CD4-positive, alpha-beta memory T cell (primary cell): ENCODE data around the gene SPATA21. TPM values are rescaled to one million over a fixed set of nuclear protein-coding genes. Genes with fewer than 3 reads are reported as not detected.

Experiments used
- CTCF ChIA-PET: fragments of 350-600 bp; sonication (Branson Sonifier 250); formaldehyde crosslinking; loops from one replicate; lab custom pipeline; 2021; ENCODE audit warnings: inconsistent platforms; ENCODE audit not compliant: partially characterized antibody; lab: Charles Lee
- POLR2A ChIA-PET: fragments of 350-600 bp; sonication (Branson Sonifier 250); formaldehyde crosslinking; loops from one replicate; lab custom pipeline; 2021; ENCODE audit not compliant: partially characterized antibody; lab: Charles Lee
- DNase-seq, 5 donors: peaks; one replicate each; pipeline versions ENCODE4 v3.0.0 to v3.0.0-alpha.2; 2020 to 2022; ENCODE audit warnings: mixed read lengths in 1 of 5
- H3K27ac ChIP-seq: one replicate; pipeline ENCODE4 v1.7.0; 2013; ENCODE audit warnings: low read depth, low read length
- H3K27me3 ChIP-seq: 2 replicates; pipeline ENCODE4 v1.7.0; 2013; ENCODE audit warnings: mild to moderate bottlenecking, low read length, moderate library complexity; ENCODE audit not compliant: insufficient read depth
- H3K36me3 ChIP-seq: 2 replicates; pipeline ENCODE4 v1.7.0; 2013; ENCODE audit warnings: mild to moderate bottlenecking, low read length, moderate library complexity; ENCODE audit not compliant: insufficient read depth
- H3K4me1 ChIP-seq: 2 replicates; pipeline ENCODE4 v1.7.0; 2013; ENCODE audit warnings: mild to moderate bottlenecking, low read length, moderate library complexity; ENCODE audit not compliant: insufficient read depth
- H3K4me3 ChIP-seq, 2 donors: one replicate each; pipeline ENCODE4 v1.7.0; 2013; ENCODE audit warnings: low read length in 2 of 2, mild to moderate bottlenecking in 1 of 2
- H3K9me3 ChIP-seq, 2 donors: one replicate each; pipeline ENCODE4 v1.7.0; 2013; ENCODE audit warnings: low read length in 2 of 2, control low read depth in 1 of 2; ENCODE audit not compliant: control insufficient read depth in 1 of 2
- H3K27ac Mint-ChIP-seq, 7 donors: one replicate each; pipeline ENCODE4 v1.8.0; 2020 to 2021; ENCODE audit warnings: mixed read lengths in 7 of 7, mild to moderate bottlenecking in 6 of 7, inconsistent platforms in 3 of 7, moderate library complexity in 3 of 7
- H3K27me3 Mint-ChIP-seq, 2 donors: one replicate each; pipeline ENCODE4 v1.8.0; 2020 to 2021; ENCODE audit warnings: mixed read lengths in 2 of 2
- H3K36me3 Mint-ChIP-seq, 2 donors: one replicate each; pipeline ENCODE4 v1.8.0; 2020 to 2021; ENCODE audit warnings: mixed read lengths in 2 of 2, inconsistent platforms in 1 of 2, mild to moderate bottlenecking in 1 of 2
- H3K4me1 Mint-ChIP-seq, 4 donors: one replicate each; pipeline ENCODE4 v1.8.0; 2020 to 2021; ENCODE audit warnings: mixed read lengths in 4 of 4, mild to moderate bottlenecking in 1 of 4
- H3K4me3 Mint-ChIP-seq, 8 donors: one replicate each; pipeline ENCODE4 v1.8.0; 2020 to 2021; ENCODE audit warnings: mixed read lengths in 8 of 8, mild to moderate bottlenecking in 7 of 8, moderate library complexity in 6 of 8, inconsistent platforms in 3 of 8
- H3K9me3 Mint-ChIP-seq, 8 donors: one replicate each; pipeline ENCODE4 v1.8.0; 2020 to 2021; ENCODE audit warnings: mixed read lengths in 8 of 8, mild to moderate bottlenecking in 5 of 8, inconsistent platforms in 3 of 8, moderate library complexity in 1 of 8
- intact Hi-C: fragments of 100-400 bp; cut with micrococcal nuclease; formaldehyde crosslinking; loops from one replicate; pipeline ENCODE4 v1.15.1; 2023
- polyA plus RNA-seq, 2 donors: library from polyadenylated mRNA; unstranded; fragments of 300-500 nt; fragmentation: Illumina TruSeq; gene quantifications; one replicate each; pipeline ENCODE4 v1.2.3, GENCODE V29; 2021
- total RNA-seq, 2 experiments: library from RNA; stranded (reverse); gene quantifications; one replicate each; pipeline ENCODE4 v1.2.3, GENCODE V29; 2021

Gene SPATA21
- total and polyA plus RNA-seq, 4 experiments from 2014 or later = not detected

DNA sequence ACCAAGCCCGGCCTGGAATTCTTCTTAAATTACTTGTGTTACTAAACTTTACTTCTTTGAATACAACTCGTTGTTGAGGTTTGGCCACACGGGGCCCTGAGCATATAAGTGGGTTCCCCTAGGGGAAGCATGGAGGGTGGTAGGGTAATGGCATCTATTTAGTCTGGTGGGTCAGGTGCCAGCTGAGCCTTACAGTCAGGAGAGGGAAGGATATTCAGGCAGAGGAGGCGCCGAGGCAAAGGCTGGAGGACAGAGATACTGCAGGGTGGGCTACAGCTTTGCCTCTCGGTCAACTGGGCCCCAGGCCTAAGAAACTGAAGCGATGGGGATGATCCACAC, 2.9 kb upstream of the SPATA21 start:
- Histone ChIP-seq H3K27me3 (no peaks in the 10 kb centered on the region), H3K9me3 (no peaks in the 10 kb centered on the region), H3K27ac (peak overlapping the region; percentile 100), H3K4me3 (peak overlapping the region in 1 of 2 donors; percentile 86), H3K36me3 (peaks cover 27% of the 10 kb centered on the region), H3K4me1 (peaks cover 40% of the 10 kb centered on the region)
- CTCF ChIA-PET = interaction anchor here (0.6 to 3.0 kb wide), 10 partner anchors 12 to 1393 kb away, joined by 3 to 19 read pairs (median 4); partner anchors contain the start of gene SZRD1
- Mint-ChIP-seq H3K4me3 (peak overlapping the region; percentile 91 to 99 (median 96)), H3K27ac (peak overlapping the region; percentile 94 to 99 (median 96)), H3K4me1 (peaks cover 20 to 48% (median 34%) of the 10 kb centered on the region in 4 donors), H3K36me3 (peaks cover 17 to 32% of the 10 kb centered on the region in 2 donors), H3K27me3 (no peaks in the 10 kb centered on the region), H3K9me3 (peaks cover 0 to 4% (median 0%) of the 10 kb centered on the region in 8 donors)
- intact Hi-C loops = loop anchor here (1.0 to 5.0 kb wide), 3 partner anchors 59 to 88 kb away; partner anchors contain the start of genes FBXO42 and SZRD1
- DNase-seq = peak in 1 of 5 donors; percentile 4
- POLR2A ChIA-PET = interaction anchor here (1.0 to 3.3 kb wide), 14 partner anchors 9 to 464 kb away, joined by 3 to 33 read pairs (median 10); partner anchors contain the start of genes FBXO42, RNU1-1 and SZRD1

DNA sequence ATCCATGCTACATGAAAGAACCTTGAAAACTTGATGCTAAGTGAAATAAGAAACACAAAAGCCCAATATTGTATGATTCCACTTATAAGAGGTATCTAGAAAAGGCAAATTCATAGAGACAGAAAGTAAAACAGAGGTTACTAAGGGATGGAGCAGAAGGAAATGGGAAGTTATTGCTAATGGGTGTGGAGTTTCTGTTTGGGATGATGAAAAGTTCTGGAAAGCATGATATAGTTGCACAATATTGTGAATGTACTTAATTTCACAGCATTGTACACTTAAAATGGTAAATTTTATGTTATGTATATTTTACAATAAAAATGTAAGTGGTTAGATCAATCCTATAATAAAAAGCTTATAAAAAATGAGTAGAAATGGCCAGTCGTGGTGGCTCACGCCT, 1.7 kb upstream of the SPATA21 start:
- Mint-ChIP-seq H3K27me3 (no peaks in the 10 kb centered on the region), H3K36me3 (peaks cover 10 to 23% of the 10 kb centered on the region in 2 donors), H3K9me3 (peaks cover 0 to 4% (median 0%) of the 10 kb centered on the region in 8 donors), H3K4me3 (peak overlapping the region in 6 of 8 donors; percentile 2 to 50 (median 20)), H3K27ac (peak overlapping the region in 3 of 7 donors; percentile 70 to 94 (median 89)), H3K4me1 (peaks cover 17 to 39% (median 27%) of the 10 kb centered on the region in 4 donors)
- no peak overlapping the region for H3K4me3 ChIP-seq
- intact Hi-C loops = no loop called here
- H3K9me3 ChIP-seq = no peaks in the 10 kb centered on the region
- H3K27ac ChIP-seq = no peak overlapping the region
- POLR2A ChIA-PET = interaction anchor here (3.1 kb wide), 1 partner anchor 466 kb away, joined by 12 read pairs; no protein-coding TSS in a partner anchor
- DNase-seq = no peak
- peaks cover 18% of the 10 kb centered on the region for H3K36me3 ChIP-seq
- no peaks in the 10 kb centered on the region for H3K27me3 ChIP-seq
- H3K4me1 ChIP-seq = peaks cover 30% of the 10 kb centered on the region
- CTCF ChIA-PET = interaction anchor here (2.4 to 3.0 kb wide), 2 partner anchors 15 to 17 kb away, joined by 7 to 19 read pairs; no protein-coding TSS in a partner anchor

DNA sequence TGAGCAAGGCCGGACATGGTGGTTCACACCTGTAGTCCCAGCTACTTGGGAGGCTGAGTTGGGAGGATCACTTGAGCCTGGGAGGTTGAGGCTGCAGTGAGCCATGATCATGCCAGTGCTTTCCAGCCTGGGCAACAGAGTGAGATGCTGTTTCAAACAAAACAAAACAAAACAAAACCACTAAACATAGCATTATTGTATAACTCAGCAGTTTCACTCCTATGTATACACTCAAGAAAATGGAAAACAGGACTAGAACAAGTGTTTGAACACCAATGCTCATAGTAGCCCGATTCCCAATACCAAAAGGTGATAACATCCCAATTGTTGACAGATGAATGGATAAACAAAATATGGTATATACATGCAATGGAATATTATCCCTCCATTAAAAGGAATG, 1.3 kb upstream of the SPATA21 start:
- peak overlapping the region in 1 of 7 donors; percentile 94 for H3K27ac Mint-ChIP-seq
- peaks cover 14% of the 10 kb centered on the region for H3K36me3 ChIP-seq
- no peaks in the 10 kb centered on the region for H3K27me3 Mint-ChIP-seq
- DNase-seq = no peak
- ChIA-PET CTCF (interaction anchor here (2.4 to 3.0 kb wide), 2 partner anchors 15 to 17 kb away, joined by 7 to 19 read pairs; no protein-coding TSS in a partner anchor), POLR2A (no interaction called here)
- H3K4me3 Mint-ChIP-seq = peak overlapping the region in 1 of 8 donors; percentile 50
- H3K9me3 ChIP-seq = no peaks in the 10 kb centered on the region
- peaks cover 17 to 35% (median 25%) of the 10 kb centered on the region in 4 donors for H3K4me1 Mint-ChIP-seq
- H3K9me3 Mint-ChIP-seq = peaks cover 0 to 4% (median 0%) of the 10 kb centered on the region in 8 donors
- H3K27me3 ChIP-seq = no peaks in the 10 kb centered on the region
- peaks cover 26% of the 10 kb centered on the region for H3K4me1 ChIP-seq
- H3K27ac ChIP-seq = no peak overlapping the region
- no peak overlapping the region for H3K4me3 ChIP-seq
- peaks cover 8 to 19% of the 10 kb centered on the region in 2 donors for H3K36me3 Mint-ChIP-seq
- intact Hi-C loops = no loop called here

DNA sequence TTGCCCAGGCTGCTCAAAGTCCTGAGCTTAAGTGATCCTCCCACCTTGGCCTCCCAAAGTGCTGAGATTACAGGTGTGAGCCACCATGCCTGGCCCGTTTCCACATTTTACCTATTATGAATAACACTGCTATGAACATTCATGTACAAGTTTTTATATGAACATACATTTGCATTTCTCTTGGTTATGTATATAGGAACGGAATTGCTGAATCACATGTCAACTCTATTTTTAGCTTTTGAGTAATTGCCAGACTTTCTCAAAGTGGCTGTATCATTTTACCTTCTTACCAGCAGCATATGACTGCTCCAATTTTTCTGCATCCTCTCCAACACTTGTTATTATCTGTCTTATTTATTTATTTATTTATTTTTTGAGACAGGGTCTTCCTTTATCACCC, 2.7 kb downstream of the SPATA21 start:
- ChIA-PET CTCF (no interaction called here), POLR2A (interaction anchor here (0.7 to 1.1 kb wide), 2 partner anchors 9 to 12 kb away, joined by 3 to 4 read pairs; no protein-coding TSS in a partner anchor)
- Mint-ChIP-seq H3K4me1 (no peaks in the 10 kb centered on the region), H3K36me3 (no peaks in the 10 kb centered on the region), H3K4me3 (no peak overlapping the region), H3K27ac (no peak overlapping the region), H3K9me3 (peaks cover 0 to 2% (median 0%) of the 10 kb centered on the region in 8 donors), H3K27me3 (no peaks in the 10 kb centered on the region)
- no peak overlapping the region for H3K27ac ChIP-seq
- intact Hi-C loops = no loop called here
- no peaks in the 10 kb centered on the region for H3K9me3 ChIP-seq
- no peaks in the 10 kb centered on the region for H3K27me3 ChIP-seq
- no peaks in the 10 kb centered on the region for H3K36me3 ChIP-seq
- DNase-seq = no peak
- H3K4me1 ChIP-seq = no peaks in the 10 kb centered on the region
- H3K4me3 ChIP-seq = no peak overlapping the region

GRCh38 chr1:16434007-16434406, 3.2 kb downstream of the SPATA21 start:
- intact Hi-C loops = no loop called here
- H3K4me1 Mint-ChIP-seq = no peaks in the 10 kb centered on the region
- H3K36me3 Mint-ChIP-seq = no peaks in the 10 kb centered on the region
- no peak overlapping the region for H3K27ac Mint-ChIP-seq
- DNase-seq = no peak
- no peaks in the 10 kb centered on the region for H3K27me3 ChIP-seq
- CTCF ChIA-PET = interaction anchor here (0.8 kb wide), 1 partner anchor 66 kb away, joined by 3 read pairs; the partner anchor contains the start of gene SZRD1
- H3K36me3 ChIP-seq = no peaks in the 10 kb centered on the region
- H3K4me1 ChIP-seq = no peaks in the 10 kb centered on the region
- H3K9me3 ChIP-seq = no peaks in the 10 kb centered on the region
- H3K27me3 Mint-ChIP-seq = no peaks in the 10 kb centered on the region
- peaks cover 0 to 2% (median 0%) of the 10 kb centered on the region in 8 donors for H3K9me3 Mint-ChIP-seq
- POLR2A ChIA-PET = no interaction called here
- no peak overlapping the region for H3K27ac ChIP-seq
- H3K4me3 Mint-ChIP-seq = no peak overlapping the region
- no peak overlapping the region for H3K4me3 ChIP-seq

DNA sequence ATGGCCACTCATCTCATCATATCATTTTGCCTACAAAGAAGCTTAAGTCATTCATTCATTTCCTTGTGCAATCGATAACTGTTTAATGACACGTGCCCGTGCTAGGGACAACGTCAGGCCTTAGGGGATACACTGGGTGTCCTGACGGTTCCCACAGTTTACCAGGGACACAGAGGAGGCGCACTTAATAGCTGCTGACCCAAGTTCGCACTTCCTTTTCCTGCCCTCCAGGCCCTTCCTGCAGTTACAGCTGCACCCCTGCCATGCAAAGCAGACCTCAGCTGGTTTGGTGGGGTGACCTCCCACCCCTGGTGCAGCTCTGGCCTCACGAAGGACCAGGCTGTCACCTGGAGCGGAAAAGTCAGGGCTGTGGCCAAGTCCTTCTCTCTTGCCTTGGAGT, 4.2 kb downstream of the SPATA21 start:
- ChIA-PET CTCF (no interaction called here), POLR2A (no interaction called here)
- Histone ChIP-seq H3K9me3 (no peaks in the 10 kb centered on the region), H3K4me3 (no peak overlapping the region), H3K4me1 (no peaks in the 10 kb centered on the region), H3K27me3 (no peaks in the 10 kb centered on the region), H3K27ac (no peak overlapping the region), H3K36me3 (no peaks in the 10 kb centered on the region)
- no peaks in the 10 kb centered on the region for H3K27me3 Mint-ChIP-seq
- H3K4me1 Mint-ChIP-seq = no peaks in the 10 kb centered on the region
- H3K27ac Mint-ChIP-seq = no peak overlapping the region
- intact Hi-C loops = no loop called here
- DNase-seq = no peak
- peaks cover 0 to 2% (median 0%) of the 10 kb centered on the region in 8 donors for H3K9me3 Mint-ChIP-seq
- no peaks in the 10 kb centered on the region for H3K36me3 Mint-ChIP-seq
- H3K4me3 Mint-ChIP-seq = no peak overlapping the region

DNA sequence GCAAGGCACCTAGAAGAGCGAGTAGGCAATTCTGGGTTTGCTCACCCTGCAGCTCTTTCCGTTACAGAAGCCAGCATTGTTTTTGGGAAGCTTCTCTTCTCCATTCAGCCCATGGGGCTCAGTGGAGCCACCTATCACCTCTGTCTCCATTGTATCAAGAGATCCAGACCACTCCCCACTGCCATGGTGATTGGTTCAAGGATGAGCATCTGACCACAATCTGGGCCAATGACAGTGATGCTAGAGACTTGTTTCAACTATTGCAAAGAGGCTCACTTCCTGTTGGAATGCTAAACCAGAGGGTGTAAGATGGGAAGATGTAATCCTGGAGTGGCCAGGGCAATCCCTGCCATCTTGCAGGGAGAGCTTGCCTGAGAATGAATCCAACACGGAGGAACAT, 6.6 kb downstream of the SPATA21 start:
- intact Hi-C loops = no loop called here
- Mint-ChIP-seq H3K9me3 (no peaks in the 10 kb centered on the region), H3K4me1 (no peaks in the 10 kb centered on the region), H3K4me3 (no peak overlapping the region), H3K27ac (no peak overlapping the region), H3K36me3 (no peaks in the 10 kb centered on the region), H3K27me3 (no peaks in the 10 kb centered on the region)
- H3K4me1 ChIP-seq = no peaks in the 10 kb centered on the region
- POLR2A ChIA-PET = interaction anchor here (0.6 kb wide), 1 partner anchor 50 kb away, joined by 4 read pairs; no protein-coding TSS in a partner anchor
- H3K36me3 ChIP-seq = no peaks in the 10 kb centered on the region
- no peak overlapping the region for H3K27ac ChIP-seq
- no peaks in the 10 kb centered on the region for H3K9me3 ChIP-seq
- CTCF ChIA-PET = interaction anchor here (0.6 kb wide), 1 partner anchor 31 kb away, joined by 3 read pairs; no protein-coding TSS in a partner anchor
- no peak for DNase-seq
- no peak overlapping the region for H3K4me3 ChIP-seq
- H3K27me3 ChIP-seq = no peaks in the 10 kb centered on the region
